Measurements from ENCODE around the gene NRXN3.

NRXN3 gene

DNA sequence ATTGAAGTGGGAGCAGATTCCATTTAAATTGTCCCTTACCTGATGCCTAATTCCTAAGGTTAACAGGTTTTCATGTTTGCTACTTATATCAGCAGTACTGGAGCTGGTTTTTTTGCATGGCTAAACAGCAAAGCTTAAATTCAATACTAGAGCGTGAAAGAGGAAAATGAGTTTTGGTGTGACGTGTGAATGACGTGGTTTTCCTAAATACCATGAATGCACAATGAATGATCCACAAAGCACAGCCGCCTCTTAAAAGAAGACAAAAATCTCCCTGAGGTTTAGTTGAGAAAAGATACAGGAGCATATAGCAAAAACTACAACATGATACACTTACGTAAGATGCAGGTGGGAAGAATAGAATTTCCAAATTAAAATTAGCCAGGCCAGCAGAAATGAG lies 1310.0 kb downstream of the NRXN3 start:
- no peak overlapping the region for H3K27ac Mint-ChIP-seq
- H3K27me3 Mint-ChIP-seq (ENCODE audit: low read depth), result no peaks in the 10 kb centered on the region

DNA sequence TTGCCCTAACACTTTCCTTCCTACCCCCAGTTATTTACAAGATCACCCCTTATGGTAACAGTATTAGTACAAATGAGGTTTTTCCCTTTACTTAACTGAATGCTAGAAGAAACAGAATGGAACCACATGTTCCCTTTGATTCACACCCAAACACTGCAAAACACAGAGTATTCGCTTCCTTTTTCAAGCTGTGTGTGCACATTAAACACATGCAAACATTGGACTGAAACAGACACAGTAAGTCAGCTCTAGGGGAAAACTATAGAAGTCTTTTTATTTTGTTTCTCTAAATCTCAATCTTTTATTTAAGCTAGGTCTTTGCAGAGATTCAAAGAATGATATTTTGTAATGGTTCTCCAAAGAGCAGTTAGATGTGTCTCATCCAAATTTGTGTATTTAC lies 1312.7 kb downstream of the NRXN3 start:
- no peaks in the 10 kb centered on the region for H3K36me3 Mint-ChIP-seq (ENCODE audit: low read depth)
- H3K4me3 Mint-ChIP-seq, result no peak overlapping the region
- peaks cover 5% of the 10 kb centered on the region for H3K4me1 Mint-ChIP-seq
- no peaks in the 10 kb centered on the region for H3K9me3 Mint-ChIP-seq
- TF ChIP-seq, protein P1, sequence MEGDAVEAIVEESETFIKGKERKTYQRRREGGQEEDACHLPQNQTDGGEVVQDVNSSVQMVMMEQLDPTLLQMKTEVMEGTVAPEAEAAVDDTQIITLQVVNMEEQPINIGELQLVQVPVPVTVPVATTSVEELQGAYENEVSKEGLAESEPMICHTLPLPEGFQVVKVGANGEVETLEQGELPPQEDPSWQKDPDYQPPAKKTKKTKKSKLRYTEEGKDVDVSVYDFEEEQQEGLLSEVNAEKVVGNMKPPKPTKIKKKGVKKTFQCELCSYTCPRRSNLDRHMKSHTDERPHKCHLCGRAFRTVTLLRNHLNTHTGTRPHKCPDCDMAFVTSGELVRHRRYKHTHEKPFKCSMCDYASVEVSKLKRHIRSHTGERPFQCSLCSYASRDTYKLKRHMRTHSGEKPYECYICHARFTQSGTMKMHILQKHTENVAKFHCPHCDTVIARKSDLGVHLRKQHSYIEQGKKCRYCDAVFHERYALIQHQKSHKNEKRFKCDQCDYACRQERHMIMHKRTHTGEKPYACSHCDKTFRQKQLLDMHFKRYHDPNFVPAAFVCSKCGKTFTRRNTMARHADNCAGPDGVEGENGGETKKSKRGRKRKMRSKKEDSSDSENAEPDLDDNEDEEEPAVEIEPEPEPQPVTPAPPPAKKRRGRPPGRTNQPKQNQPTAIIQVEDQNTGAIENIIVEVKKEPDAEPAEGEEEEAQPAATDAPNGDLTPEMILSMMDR (IDR thresholded peaks at IDR 0.05; ENCODE audit: unreplicated experiment in 3 of 3), result no peak
- no peaks in the 10 kb centered on the region for H3K27me3 Mint-ChIP-seq (ENCODE audit: low read depth)
- H3K27ac Mint-ChIP-seq, result no peak overlapping the region

More for the DNA sequence above, 1310.0 kb downstream of the NRXN3 start:
- H3K36me3 Mint-ChIP-seq (ENCODE audit: low read depth), result no peaks in the 10 kb centered on the region
- no peak overlapping the region for H3K4me3 Mint-ChIP-seq
- no peaks in the 10 kb centered on the region for H3K4me1 Mint-ChIP-seq
- no peaks in the 10 kb centered on the region for H3K9me3 Mint-ChIP-seq
- TF ChIP-seq, protein P1 (IDR thresholded peaks at IDR 0.05; ENCODE audit: unreplicated experiment in 3 of 3), result no peak

DNA sequence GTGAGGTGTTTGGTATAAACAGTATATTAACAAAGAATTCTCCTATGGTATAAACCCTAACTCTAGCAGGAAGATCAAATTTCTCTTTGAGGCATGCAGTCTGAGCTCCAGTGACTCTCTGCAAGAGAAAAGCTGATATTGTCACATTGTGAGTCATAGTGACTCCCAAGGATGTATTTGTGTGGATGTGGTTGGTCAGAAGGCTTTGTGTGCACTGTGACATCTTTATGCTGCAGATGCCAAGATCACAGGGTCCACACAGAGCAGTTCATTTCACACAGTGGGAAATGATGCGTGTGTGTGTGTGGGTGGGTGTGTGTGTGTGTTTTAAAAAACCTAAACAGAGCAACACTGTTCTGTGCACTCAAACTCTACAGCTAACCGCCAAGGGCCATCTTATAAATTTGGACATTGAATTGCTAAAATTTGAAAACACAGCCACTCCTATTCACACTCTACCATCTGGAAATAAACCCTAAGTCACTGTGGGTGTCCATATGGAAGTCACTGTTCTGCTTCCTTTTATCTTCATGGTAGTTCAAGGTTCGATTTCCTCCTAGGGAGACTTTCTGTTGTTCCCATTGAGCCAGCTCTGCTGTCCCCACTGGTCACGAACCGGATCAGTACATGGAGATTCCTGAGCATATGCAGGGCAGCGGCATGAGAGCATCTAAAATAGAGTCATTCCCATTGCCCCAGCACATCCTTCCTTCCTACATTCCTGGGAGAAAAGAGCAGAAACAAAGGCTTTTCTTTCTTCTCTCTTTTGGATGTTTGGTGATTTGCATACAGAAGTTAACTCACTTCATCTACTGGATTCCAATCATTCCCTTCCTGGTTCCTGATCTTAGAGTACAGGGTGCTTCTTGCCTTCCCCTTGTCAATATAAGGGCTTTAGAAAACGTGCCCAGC lies 1313.6 kb downstream of the NRXN3 start:
- H3K4me3 Mint-ChIP-seq, result no peak overlapping the region
- TF ChIP-seq, protein P1 (IDR thresholded peaks at IDR 0.05; ENCODE audit: unreplicated experiment in 3 of 3), result no peak
- H3K27me3 Mint-ChIP-seq (ENCODE audit: low read depth), result no peaks in the 10 kb centered on the region
- no peak overlapping the region for H3K27ac Mint-ChIP-seq
- no peaks in the 10 kb centered on the region for H3K9me3 Mint-ChIP-seq
- H3K4me1 Mint-ChIP-seq, result peaks cover 5% of the 10 kb centered on the region
- H3K36me3 Mint-ChIP-seq (ENCODE audit: low read depth), result no peaks in the 10 kb centered on the region

- H3K36me3 Mint-ChIP-seq (ENCODE audit: low read depth), result no peaks in the 10 kb centered on the region
- H3K9me3 Mint-ChIP-seq, result no peaks in the 10 kb centered on the region
- no peaks in the 10 kb centered on the region for H3K27me3 Mint-ChIP-seq (ENCODE audit: low read depth)
- no peak overlapping the region for H3K4me3 Mint-ChIP-seq
- TF ChIP-seq, protein P1 (IDR thresholded peaks at IDR 0.05; ENCODE audit: unreplicated experiment in 3 of 3), result no peak
- H3K27ac Mint-ChIP-seq, result no peak overlapping the region
- H3K4me1 Mint-ChIP-seq, result peaks cover 5% of the 10 kb centered on the region
Observed at GRCh38 chr14:79487632-79488031, 1317.5 kb downstream of the NRXN3 start.

DNA sequence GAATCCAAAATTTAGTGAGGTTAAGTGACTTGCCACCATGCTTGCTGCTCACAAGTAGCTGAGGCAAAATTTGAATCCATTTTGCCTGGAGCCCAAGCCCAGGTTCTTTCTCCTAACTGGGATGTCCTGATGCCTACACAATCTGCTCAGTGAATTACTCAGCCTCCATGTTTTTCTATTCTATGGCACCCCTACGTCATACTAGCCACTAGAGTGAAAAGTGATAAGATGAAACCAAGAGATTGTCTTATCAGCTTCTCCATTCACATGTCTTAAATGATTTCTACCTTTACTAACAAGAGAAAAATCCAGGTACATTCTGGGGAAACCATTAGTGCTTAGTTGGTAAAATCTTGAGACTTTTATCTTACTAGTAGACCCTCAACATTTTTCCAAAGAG lies 1321.0 kb downstream of the NRXN3 start:
- H3K27ac Mint-ChIP-seq, result no peak overlapping the region
- no peak overlapping the region for H3K4me3 Mint-ChIP-seq
- no peaks in the 10 kb centered on the region for H3K9me3 Mint-ChIP-seq
- H3K36me3 Mint-ChIP-seq (ENCODE audit: low read depth), result no peaks in the 10 kb centered on the region
- TF ChIP-seq, protein P1 (IDR thresholded peaks at IDR 0.05; ENCODE audit: unreplicated experiment in 3 of 3), result no peak
- no peaks in the 10 kb centered on the region for H3K27me3 Mint-ChIP-seq (ENCODE audit: low read depth)
- peaks cover 9% of the 10 kb centered on the region for H3K4me1 Mint-ChIP-seq
